ENCODE measurements around the gene TMC2.
"Not testable (repeated sequence)": the region's sequence is repeated elsewhere in the genome, so short reads cannot be mapped to it uniquely, and the experiment has no call there.

- TF ChIP-seq, protein P1, sequence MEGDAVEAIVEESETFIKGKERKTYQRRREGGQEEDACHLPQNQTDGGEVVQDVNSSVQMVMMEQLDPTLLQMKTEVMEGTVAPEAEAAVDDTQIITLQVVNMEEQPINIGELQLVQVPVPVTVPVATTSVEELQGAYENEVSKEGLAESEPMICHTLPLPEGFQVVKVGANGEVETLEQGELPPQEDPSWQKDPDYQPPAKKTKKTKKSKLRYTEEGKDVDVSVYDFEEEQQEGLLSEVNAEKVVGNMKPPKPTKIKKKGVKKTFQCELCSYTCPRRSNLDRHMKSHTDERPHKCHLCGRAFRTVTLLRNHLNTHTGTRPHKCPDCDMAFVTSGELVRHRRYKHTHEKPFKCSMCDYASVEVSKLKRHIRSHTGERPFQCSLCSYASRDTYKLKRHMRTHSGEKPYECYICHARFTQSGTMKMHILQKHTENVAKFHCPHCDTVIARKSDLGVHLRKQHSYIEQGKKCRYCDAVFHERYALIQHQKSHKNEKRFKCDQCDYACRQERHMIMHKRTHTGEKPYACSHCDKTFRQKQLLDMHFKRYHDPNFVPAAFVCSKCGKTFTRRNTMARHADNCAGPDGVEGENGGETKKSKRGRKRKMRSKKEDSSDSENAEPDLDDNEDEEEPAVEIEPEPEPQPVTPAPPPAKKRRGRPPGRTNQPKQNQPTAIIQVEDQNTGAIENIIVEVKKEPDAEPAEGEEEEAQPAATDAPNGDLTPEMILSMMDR (IDR thresholded peaks at IDR 0.05): not testable (repeated sequence)
- not testable (repeated sequence) for TF ChIP-seq POLR2AphosphoS5 (IDR thresholded peaks at IDR 0.05; ENCODE audit: low read depth, low read length); TCF7L2 (IDR thresholded peaks at IDR 0.05; ENCODE audit: low read depth, low read length); SIN3A (IDR thresholded peaks at IDR 0.05; ENCODE audit: borderline replicate concordance, insufficient read depth, low read depth, low read length)
- TF ChIP-seq, protein P2, sequence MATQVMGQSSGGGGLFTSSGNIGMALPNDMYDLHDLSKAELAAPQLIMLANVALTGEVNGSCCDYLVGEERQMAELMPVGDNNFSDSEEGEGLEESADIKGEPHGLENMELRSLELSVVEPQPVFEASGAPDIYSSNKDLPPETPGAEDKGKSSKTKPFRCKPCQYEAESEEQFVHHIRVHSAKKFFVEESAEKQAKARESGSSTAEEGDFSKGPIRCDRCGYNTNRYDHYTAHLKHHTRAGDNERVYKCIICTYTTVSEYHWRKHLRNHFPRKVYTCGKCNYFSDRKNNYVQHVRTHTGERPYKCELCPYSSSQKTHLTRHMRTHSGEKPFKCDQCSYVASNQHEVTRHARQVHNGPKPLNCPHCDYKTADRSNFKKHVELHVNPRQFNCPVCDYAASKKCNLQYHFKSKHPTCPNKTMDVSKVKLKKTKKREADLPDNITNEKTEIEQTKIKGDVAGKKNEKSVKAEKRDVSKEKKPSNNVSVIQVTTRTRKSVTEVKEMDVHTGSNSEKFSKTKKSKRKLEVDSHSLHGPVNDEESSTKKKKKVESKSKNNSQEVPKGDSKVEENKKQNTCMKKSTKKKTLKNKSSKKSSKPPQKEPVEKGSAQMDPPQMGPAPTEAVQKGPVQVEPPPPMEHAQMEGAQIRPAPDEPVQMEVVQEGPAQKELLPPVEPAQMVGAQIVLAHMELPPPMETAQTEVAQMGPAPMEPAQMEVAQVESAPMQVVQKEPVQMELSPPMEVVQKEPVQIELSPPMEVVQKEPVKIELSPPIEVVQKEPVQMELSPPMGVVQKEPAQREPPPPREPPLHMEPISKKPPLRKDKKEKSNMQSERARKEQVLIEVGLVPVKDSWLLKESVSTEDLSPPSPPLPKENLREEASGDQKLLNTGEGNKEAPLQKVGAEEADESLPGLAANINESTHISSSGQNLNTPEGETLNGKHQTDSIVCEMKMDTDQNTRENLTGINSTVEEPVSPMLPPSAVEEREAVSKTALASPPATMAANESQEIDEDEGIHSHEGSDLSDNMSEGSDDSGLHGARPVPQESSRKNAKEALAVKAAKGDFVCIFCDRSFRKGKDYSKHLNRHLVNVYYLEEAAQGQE (IDR thresholded peaks at IDR 0.05; ENCODE audit: insufficient read depth in 1 of 2, low read depth in 2 of 2, low read length in 1 of 2): not testable (repeated sequence)
Observed at GRCh38 chr20:2684817-2685216, 148.4 kb downstream of the TMC2 start.
